CD4-positive, alpha-beta T cell (primary cell): ENCODE measurements around the gene TATDN2. TPM values are rescaled to one million over a fixed set of nuclear protein-coding genes. Genes with fewer than 3 reads are reported as not detected.

Source experiments
- ATAC-seq: fragments of 200-7000 bp; cut with Tn5 transposase; one replicate; pipeline ENCODE4 v1.10.0; 2022; ENCODE audit warnings: mild to moderate bottlenecking; ENCODE audit not compliant: poor library complexity
- CTCF ChIA-PET: fragments of 350-600 bp; sonication (Branson Sonifier 250); formaldehyde crosslinking; loops from one replicate; lab custom pipeline; 2021; ENCODE audit warnings: antibody characterized with exemption, inconsistent platforms; lab: Charles Lee
- POLR2A ChIA-PET: fragments of 350-600 bp; sonication (Branson Sonifier 250); formaldehyde crosslinking; loops from one replicate; lab custom pipeline; 2021; ENCODE audit warnings: antibody characterized with exemption, inconsistent platforms; lab: Charles Lee
- DNase-seq, 14 experiments: peaks; one replicate each; pipeline ENCODE4 v3.0.0-alpha.2; 2013 to 2020; ENCODE audit warnings: mixed read lengths in 2 of 14
- H3K27ac ChIP-seq, 2 donors: one replicate each; pipeline versions ENCODE4 v1.5.1 to v1.7.0; 2013; ENCODE audit warnings: low read length in 2 of 2, low read depth in 1 of 2, mild to moderate bottlenecking in 1 of 2
- H3K27me3 ChIP-seq, 2 experiments: 1 replicate in 1 of 2; 2 replicates in 1 of 2; pipeline versions ENCODE4 v1.6.1 to v1.7.0; 2013; ENCODE audit warnings: low read length in 2 of 2, control low read depth in 1 of 2, mild to moderate bottlenecking in 1 of 2, moderate library complexity in 1 of 2; ENCODE audit not compliant: insufficient read depth in 2 of 2, control insufficient read depth in 1 of 2
- H3K36me3 ChIP-seq: one replicate; pipeline ENCODE4 v1.6.1; 2013; ENCODE audit warnings: low read length, control low read depth; ENCODE audit not compliant: insufficient read depth
- H3K4me1 ChIP-seq: one replicate; pipeline ENCODE4 v1.6.1; 2013; ENCODE audit warnings: low read length, control low read depth; ENCODE audit not compliant: insufficient read depth
- H3K4me3 ChIP-seq: one replicate; pipeline ENCODE4 v1.5.1; 2013; ENCODE audit warnings: mild to moderate bottlenecking, low read length, moderate library complexity
- H3K9me3 ChIP-seq, 2 experiments: 1 replicate in 1 of 2; 2 replicates in 1 of 2; pipeline versions ENCODE4 v1.6.1 to v1.7.0; 2013; ENCODE audit warnings: low read length in 2 of 2, mild to moderate bottlenecking in 2 of 2, control low read depth in 1 of 2, moderate library complexity in 1 of 2; ENCODE audit not compliant: control insufficient read depth in 1 of 2, insufficient read depth in 1 of 2
- H3K27ac Mint-ChIP-seq: one replicate; pipeline ENCODE4 v1.8.0; 2020; ENCODE audit warnings: mixed read lengths
- H3K27me3 Mint-ChIP-seq: one replicate; pipeline ENCODE4 v1.8.0; 2021; ENCODE audit warnings: mixed read lengths
- H3K36me3 Mint-ChIP-seq: one replicate; pipeline ENCODE4 v1.8.0; 2021; ENCODE audit warnings: low read depth, mixed read lengths
- H3K4me1 Mint-ChIP-seq: one replicate; pipeline ENCODE4 v1.8.0; 2021; ENCODE audit warnings: low read depth, mixed read lengths
- H3K4me3 Mint-ChIP-seq: one replicate; pipeline ENCODE4 v1.8.0; 2020; ENCODE audit warnings: mild to moderate bottlenecking, mixed read lengths
- H3K9me3 Mint-ChIP-seq: one replicate; pipeline ENCODE4 v1.8.0; 2020; ENCODE audit warnings: mixed read lengths
- CTCF ChIP-seq: fragments of 200-600 bp; IDR thresholded peaks from one replicate; pipeline ENCODE4 v1.8.0; 2022; ENCODE audit warnings: antibody characterized with exemption, mild to moderate bottlenecking
- intact Hi-C, 2 experiments: fragments of 100-400 bp; cut with DNase I in 1 of 2; cut with micrococcal nuclease in 1 of 2; formaldehyde crosslinking; loops; one replicate each; pipeline versions ENCODE4 v1.15.1 to v1.9.0; 2023 to 2025; cut with DNase I, micrococcal nuclease
- total RNA-seq, 174 experiments: library from RNA in 2 of 174; stranded (reverse) in 2 of 174; gene quantifications; one replicate each; pipeline ENCODE4 v1.2.3 and lab custom pipeline; 2021 to 2026

Gene TATDN2
- total RNA-seq, 2 experiments from 2014 or later = 48.7 to 50.2 TPM

- Mint-ChIP-seq H3K27me3 (no peaks in the 10 kb centered on the region), H3K4me1 (peaks cover 30% of the 10 kb centered on the region), H3K4me3 (no peak overlapping the region), H3K9me3 (no peaks in the 10 kb centered on the region), H3K27ac (peak overlapping the region; percentile 40), H3K36me3 (peaks cover 78% of the 10 kb centered on the region)
- no peaks in the 10 kb centered on the region for H3K9me3 ChIP-seq
- no peak for TF ChIP-seq CTCF
- H3K4me3 ChIP-seq = no peak overlapping the region
- no peak overlapping the region for H3K27ac ChIP-seq
- intact Hi-C loops = no loop called here
- ChIA-PET CTCF (no interaction called here), POLR2A (no interaction called here)
- peaks cover 21% of the 10 kb centered on the region for H3K4me1 ChIP-seq
- H3K27me3 ChIP-seq = no peaks in the 10 kb centered on the region
- H3K36me3 ChIP-seq = peaks cover 87% of the 10 kb centered on the region
- ATAC-seq (no peak), DNase-seq (no peak)
Measured at GRCh38 chr3:10315101-10315500, 66.8 kb downstream of the TATDN2 start.

- Mint-ChIP-seq H3K4me3 (no peak overlapping the region), H3K36me3 (peaks cover 71% of the 10 kb centered on the region)
- CTCF ChIA-PET = no interaction called here
Measured at GRCh38 chr3:10315771-10316344, 67.6 kb downstream of the TATDN2 start.

GRCh38 chr3:10317311-10317960, 69.2 kb downstream of the TATDN2 start:
- no peak overlapping the region for H3K27ac Mint-ChIP-seq

More at GRCh38 chr3:10315771-10316344, 67.6 kb downstream of the TATDN2 start:
- Histone ChIP-seq H3K9me3 (no peaks in the 10 kb centered on the region), H3K27ac (no peak overlapping the region), H3K36me3 (peaks cover 81% of the 10 kb centered on the region), H3K4me1 (peaks cover 26% of the 10 kb centered on the region), H3K27me3 (no peaks in the 10 kb centered on the region), H3K4me3 (no peak overlapping the region)
- H3K27me3 Mint-ChIP-seq = no peaks in the 10 kb centered on the region
- no peak overlapping the region for H3K27ac Mint-ChIP-seq
- POLR2A ChIA-PET = no interaction called here
- TF ChIP-seq CTCF = no peak
- ATAC-seq (no peak), DNase-seq (no peak)
- H3K4me1 Mint-ChIP-seq = peaks cover 34% of the 10 kb centered on the region
- H3K9me3 Mint-ChIP-seq = no peaks in the 10 kb centered on the region
- intact Hi-C loops = no loop called here

More at GRCh38 chr3:10317311-10317960, 69.2 kb downstream of the TATDN2 start:
- Mint-ChIP-seq H3K27me3 (no peaks in the 10 kb centered on the region), H3K4me3 (peak overlapping the region; percentile 87), H3K9me3 (no peaks in the 10 kb centered on the region), H3K4me1 (peaks cover 39% of the 10 kb centered on the region), H3K36me3 (peaks cover 55% of the 10 kb centered on the region)
- H3K4me1 ChIP-seq = peaks cover 38% of the 10 kb centered on the region
- no peak overlapping the region for H3K4me3 ChIP-seq
- TF ChIP-seq CTCF = no peak
- H3K36me3 ChIP-seq = peaks cover 65% of the 10 kb centered on the region
- DNase-seq (no peak), ATAC-seq (no peak)
- no peaks in the 10 kb centered on the region for H3K27me3 ChIP-seq
- no peak overlapping the region for H3K27ac ChIP-seq
- no peaks in the 10 kb centered on the region for H3K9me3 ChIP-seq
- ChIA-PET POLR2A (interaction anchor here (1.0 kb wide), 1 partner anchor 384 kb away, joined by 3 read pairs; no protein-coding TSS in a partner anchor), CTCF (no interaction called here)
- intact Hi-C loops = no loop called here
